Measurements from ENCODE around the gene TDRD5. TPM values are rescaled to one million over a fixed set of nuclear protein-coding genes. Genes with fewer than 3 reads are reported as not detected.

The TDRD5 gene
- total and polyA plus RNA-seq, 8 donors = 0.20 to 2.0 (median 0.44) TPM; not detected in 4

DNA sequence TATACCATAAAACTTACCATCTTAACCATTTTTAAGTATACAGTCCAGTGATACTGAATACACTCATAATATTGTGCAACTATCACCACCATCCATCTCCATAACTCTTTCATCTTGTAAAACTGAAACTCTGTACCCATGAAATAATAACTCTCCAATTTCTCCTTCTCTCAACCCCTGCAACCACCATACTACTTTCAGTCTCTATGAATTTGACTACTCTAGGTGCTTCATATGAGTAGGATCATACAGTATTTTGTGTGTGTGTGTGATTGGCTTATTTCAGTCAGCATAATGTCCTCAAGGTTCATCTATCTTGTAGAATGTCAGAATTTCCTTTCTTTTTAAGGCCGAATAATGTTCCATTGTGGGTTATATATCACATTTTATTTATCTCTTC lies 33.6 kb upstream of the TDRD5 start:
- intact Hi-C loops (cut with DNase I; ENCODE audit: low total_unique reads) = no loop called here
- peaks cover 0 to 5% (median 0%) of the 10 kb centered on the region in 4 donors for H3K4me1 ChIP-seq
- no peak for TF ChIP-seq POLR2A (IDR thresholded peaks at IDR 0.05)
- no peak for TF ChIP-seq EP300 (IDR thresholded peaks at IDR 0.05)
- no peak for TF ChIP-seq POLR2AphosphoS5 (IDR thresholded peaks at IDR 0.05)
- TF ChIP-seq, protein P1, sequence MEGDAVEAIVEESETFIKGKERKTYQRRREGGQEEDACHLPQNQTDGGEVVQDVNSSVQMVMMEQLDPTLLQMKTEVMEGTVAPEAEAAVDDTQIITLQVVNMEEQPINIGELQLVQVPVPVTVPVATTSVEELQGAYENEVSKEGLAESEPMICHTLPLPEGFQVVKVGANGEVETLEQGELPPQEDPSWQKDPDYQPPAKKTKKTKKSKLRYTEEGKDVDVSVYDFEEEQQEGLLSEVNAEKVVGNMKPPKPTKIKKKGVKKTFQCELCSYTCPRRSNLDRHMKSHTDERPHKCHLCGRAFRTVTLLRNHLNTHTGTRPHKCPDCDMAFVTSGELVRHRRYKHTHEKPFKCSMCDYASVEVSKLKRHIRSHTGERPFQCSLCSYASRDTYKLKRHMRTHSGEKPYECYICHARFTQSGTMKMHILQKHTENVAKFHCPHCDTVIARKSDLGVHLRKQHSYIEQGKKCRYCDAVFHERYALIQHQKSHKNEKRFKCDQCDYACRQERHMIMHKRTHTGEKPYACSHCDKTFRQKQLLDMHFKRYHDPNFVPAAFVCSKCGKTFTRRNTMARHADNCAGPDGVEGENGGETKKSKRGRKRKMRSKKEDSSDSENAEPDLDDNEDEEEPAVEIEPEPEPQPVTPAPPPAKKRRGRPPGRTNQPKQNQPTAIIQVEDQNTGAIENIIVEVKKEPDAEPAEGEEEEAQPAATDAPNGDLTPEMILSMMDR (IDR thresholded peaks at IDR 0.05) = no peak
- H3K4me3 ChIP-seq = no peak overlapping the region
- 89 to 93% (median 92%) methylated on average over 1 of the region's 1 CpG for WGBS, 5 donors
- H3K9me3 ChIP-seq = no peaks in the 10 kb centered on the region
- no peaks in the 10 kb centered on the region for H3K27me3 ChIP-seq
- no peaks in the 10 kb centered on the region for H3K36me3 ChIP-seq
- no peak overlapping the region for H3K27ac ChIP-seq
- DNase-seq = no peak

DNA sequence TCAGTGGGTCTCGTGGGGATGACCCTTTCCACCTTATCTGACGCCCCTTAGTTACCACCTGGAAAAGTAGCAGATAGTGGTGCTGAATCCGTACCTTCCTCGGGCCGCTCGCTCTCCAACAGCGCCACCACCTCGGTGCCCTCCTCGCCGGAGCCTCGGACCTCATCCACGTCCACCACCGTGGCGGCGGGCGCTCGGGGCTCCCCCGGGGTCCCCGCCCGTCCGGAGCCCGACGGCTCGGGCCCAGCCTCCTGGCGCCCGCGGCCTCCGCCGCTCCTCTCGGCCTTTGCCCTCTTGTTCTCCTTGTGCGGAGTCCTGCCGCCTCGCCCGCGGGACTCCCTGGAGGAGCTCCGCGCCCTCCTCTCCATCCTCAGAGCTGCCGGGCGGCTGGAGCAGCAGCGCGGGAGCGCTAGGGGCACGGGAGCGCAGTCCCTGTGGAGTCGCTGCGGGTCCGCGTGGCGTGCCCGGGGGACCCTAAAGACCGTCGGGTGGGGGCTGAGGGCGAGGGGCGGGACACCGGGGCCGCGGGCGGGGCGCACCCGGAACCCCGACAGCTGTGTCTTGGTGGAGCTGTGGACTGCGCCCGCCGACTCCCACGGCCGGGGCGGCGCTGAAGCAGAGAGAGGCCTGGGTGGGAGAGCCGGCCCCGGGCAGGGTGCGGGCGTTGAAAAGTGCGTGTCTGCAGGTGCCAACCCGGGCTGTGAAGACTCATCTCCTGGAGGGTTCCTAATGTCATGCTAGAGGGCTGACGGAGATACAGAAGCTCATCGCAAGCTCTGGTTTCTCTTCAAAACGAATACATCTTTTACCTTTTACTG lies 15.9 kb upstream of the TDRD5 start, which contains the start of gene NPHS2:
TSS of gene NPHS2 (minus strand) at position 452 of the 818 bp plus-strand sequence. CDS start at position 368, 84 bp downstream.
- Histone ChIP-seq H3K9me3 (peaks cover 0 to 6% (median 2%) of the 10 kb centered on the region in 4 donors), H3K4me1 (peaks cover 6 to 12% (median 10%) of the 10 kb centered on the region in 4 donors), H3K4me3 (peak within 1 kb of the TSS in 3 of 4 donors; percentile 21 to 48 (median 22)), H3K27me3 (peaks cover 10 to 70% (median 24%) of the 10 kb centered on the region in 3 donors), H3K27ac (no peak within 1 kb of the TSS), H3K36me3 (no peaks in the 10 kb centered on the region)
- intact Hi-C loops (cut with DNase I; ENCODE audit: low total_unique reads) = no loop called here
- WGBS, 5 donors = 4 to 10% (median 7%) methylated on average over 30 to 77 of the region's 77 CpGs
- no peak for TF ChIP-seq EP300 (IDR thresholded peaks at IDR 0.05)
- no peak for TF ChIP-seq POLR2A (IDR thresholded peaks at IDR 0.05)
- peak in 1 of 2 donors; percentile 35 for DNase-seq

DNA sequence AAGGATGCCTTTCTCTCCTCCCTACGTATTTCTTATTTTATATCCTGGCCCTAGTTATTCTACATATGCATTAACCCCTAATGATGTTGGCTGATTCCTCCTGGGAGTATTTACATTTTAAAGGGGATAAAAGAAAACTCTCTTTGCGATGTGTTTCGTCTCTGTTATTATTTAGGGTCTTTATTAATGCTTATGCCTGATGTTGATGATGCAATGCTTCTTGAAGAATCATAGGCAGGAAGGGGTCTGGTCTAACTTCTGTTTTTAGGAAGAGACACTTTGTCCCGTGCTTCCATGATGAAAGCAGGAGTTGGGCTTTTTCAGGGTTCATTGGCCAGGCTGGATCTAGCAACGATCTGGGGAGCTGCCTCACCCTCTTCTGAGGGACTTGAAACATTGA lies 15.1 kb upstream of the TDRD5 start:
- Histone ChIP-seq H3K9me3 (peaks cover 0 to 4% (median under 1%) of the 10 kb centered on the region in 4 donors), H3K27me3 (peaks cover 10 to 71% (median 24%) of the 10 kb centered on the region in 3 donors), H3K36me3 (no peaks in the 10 kb centered on the region), H3K27ac (no peak overlapping the region), H3K4me1 (peaks cover 6 to 12% (median 10%) of the 10 kb centered on the region in 4 donors), H3K4me3 (no peak overlapping the region)
- intact Hi-C loops (cut with DNase I; ENCODE audit: low total_unique reads) = no loop called here
- no peak for TF ChIP-seq POLR2AphosphoS5 (IDR thresholded peaks at IDR 0.05)
- TF ChIP-seq, protein P1 (IDR thresholded peaks at IDR 0.05) = no peak
- TF ChIP-seq EP300 (IDR thresholded peaks at IDR 0.05) = no peak
- TF ChIP-seq POLR2A (IDR thresholded peaks at IDR 0.05) = no peak
- WGBS, 5 donors = 41 to 57% (median 42%) methylated on average over 5 of the region's 5 CpGs
- no peak for DNase-seq

DNA sequence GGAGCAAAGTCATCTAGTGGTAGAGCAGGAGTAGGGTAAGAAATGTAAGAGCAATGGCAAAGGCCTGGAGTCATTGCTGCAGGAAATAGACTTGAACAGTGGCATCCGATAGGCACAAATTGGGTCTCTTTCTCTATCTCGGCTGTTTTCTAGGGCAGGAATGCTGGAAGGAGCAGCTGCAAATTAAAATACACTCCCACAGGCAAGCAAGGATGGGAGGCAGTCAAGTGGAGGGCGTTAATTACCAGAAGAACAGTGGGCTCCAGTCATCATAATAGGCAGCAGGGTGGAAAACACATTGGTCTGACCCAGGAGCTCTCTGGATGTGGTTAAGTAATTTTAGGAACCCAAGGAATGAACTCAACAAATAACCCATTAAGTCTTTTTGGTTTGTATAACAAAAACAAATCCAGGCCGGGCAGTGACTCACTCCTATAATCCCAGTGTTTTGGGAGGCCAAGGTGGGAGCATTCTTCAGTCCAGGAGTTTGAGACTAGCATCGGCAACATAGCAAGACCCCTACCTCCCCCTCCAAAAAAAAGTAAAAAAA lies 7.8 kb upstream of the TDRD5 start:
- Histone ChIP-seq H3K27me3 (peaks cover 0 to 23% (median 7%) of the 10 kb centered on the region in 3 donors), H3K36me3 (no peaks in the 10 kb centered on the region), H3K4me1 (peaks cover 6 to 12% (median 9%) of the 10 kb centered on the region in 4 donors), H3K9me3 (no peaks in the 10 kb centered on the region), H3K4me3 (no peak overlapping the region), H3K27ac (no peak overlapping the region)
- DNase-seq = no peak
- intact Hi-C loops (cut with DNase I; ENCODE audit: low total_unique reads) = no loop called here
- TF ChIP-seq, protein P1 (IDR thresholded peaks at IDR 0.05) = no peak
- TF ChIP-seq POLR2AphosphoS5 (IDR thresholded peaks at IDR 0.05) = no peak
- TF ChIP-seq EP300 (IDR thresholded peaks at IDR 0.05) = no peak
- no peak for TF ChIP-seq POLR2A (IDR thresholded peaks at IDR 0.05)
- WGBS, 5 donors = 80 to 92% (median 84%) methylated on average over 5 of the region's 5 CpGs
